ENCODE measurements around the gene EPG5.

Gene EPG5

DNA sequence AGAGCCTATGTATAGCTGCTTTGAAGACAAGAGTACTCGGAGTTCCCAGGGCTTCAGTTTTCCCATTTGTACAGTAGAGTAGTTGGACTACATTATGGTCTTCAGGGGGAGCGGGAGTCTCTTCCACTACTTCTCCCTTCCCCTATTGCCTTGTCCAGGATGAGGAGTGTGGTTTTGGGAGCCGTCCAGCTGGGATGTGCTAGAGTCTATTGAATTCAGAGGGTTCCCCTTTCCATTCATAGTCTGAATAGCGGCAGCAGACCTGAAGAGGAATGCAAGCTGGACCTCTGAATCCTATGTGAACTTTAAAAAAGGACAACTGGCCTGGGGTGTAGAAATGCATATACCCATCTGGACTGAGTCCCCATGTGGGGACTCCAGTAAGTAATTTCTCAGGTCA, 43.5 kb upstream of the EPG5 start:
- H3K36me3 ChIP-seq (ENCODE audit: low read length): no peaks in the 10 kb centered on the region
- H3K9me3 ChIP-seq (ENCODE audit: insufficient read depth, low read length): no peaks in the 10 kb centered on the region
- no peaks in the 10 kb centered on the region for H4K20me1 ChIP-seq (ENCODE audit: low read depth, low read length)
- no peaks in the 10 kb centered on the region for H3F3A ChIP-seq (ENCODE audit: insufficient read depth)
- H3K27me3 ChIP-seq (ENCODE audit: low read length): no peaks in the 10 kb centered on the region
- no peak overlapping the region for H3K9ac ChIP-seq (ENCODE audit: low read length)
- H3K9me2 ChIP-seq (replicated peaks; ENCODE audit: insufficient read depth, low read length): no peaks in the 10 kb centered on the region
- H3K4me3 ChIP-seq (ENCODE audit: insufficient read depth, low read length, poor library complexity, severe bottlenecking): no peak overlapping the region
- no peak overlapping the region for H2AFZ ChIP-seq (ENCODE audit: low read depth, low read length, severe bottlenecking)
- TF ChIP-seq, protein P1, sequence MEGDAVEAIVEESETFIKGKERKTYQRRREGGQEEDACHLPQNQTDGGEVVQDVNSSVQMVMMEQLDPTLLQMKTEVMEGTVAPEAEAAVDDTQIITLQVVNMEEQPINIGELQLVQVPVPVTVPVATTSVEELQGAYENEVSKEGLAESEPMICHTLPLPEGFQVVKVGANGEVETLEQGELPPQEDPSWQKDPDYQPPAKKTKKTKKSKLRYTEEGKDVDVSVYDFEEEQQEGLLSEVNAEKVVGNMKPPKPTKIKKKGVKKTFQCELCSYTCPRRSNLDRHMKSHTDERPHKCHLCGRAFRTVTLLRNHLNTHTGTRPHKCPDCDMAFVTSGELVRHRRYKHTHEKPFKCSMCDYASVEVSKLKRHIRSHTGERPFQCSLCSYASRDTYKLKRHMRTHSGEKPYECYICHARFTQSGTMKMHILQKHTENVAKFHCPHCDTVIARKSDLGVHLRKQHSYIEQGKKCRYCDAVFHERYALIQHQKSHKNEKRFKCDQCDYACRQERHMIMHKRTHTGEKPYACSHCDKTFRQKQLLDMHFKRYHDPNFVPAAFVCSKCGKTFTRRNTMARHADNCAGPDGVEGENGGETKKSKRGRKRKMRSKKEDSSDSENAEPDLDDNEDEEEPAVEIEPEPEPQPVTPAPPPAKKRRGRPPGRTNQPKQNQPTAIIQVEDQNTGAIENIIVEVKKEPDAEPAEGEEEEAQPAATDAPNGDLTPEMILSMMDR (IDR thresholded peaks at IDR 0.05; ENCODE audit: insufficient read depth, low read length, poor library complexity, severe bottlenecking): no peak
- TF ChIP-seq EZH2phosphoT487 (conservative IDR thresholded peaks at IDR 0.05; ENCODE audit: low read length): no peak
- H3K79me2 ChIP-seq (ENCODE audit: insufficient read depth, low read length): no peaks in the 10 kb centered on the region
- no peak overlapping the region for H3K4me2 ChIP-seq (ENCODE audit: low read depth, low read length, poor library complexity, severe bottlenecking)
- H3K27ac ChIP-seq (ENCODE audit: low read depth, low read length): no peak overlapping the region

DNA sequence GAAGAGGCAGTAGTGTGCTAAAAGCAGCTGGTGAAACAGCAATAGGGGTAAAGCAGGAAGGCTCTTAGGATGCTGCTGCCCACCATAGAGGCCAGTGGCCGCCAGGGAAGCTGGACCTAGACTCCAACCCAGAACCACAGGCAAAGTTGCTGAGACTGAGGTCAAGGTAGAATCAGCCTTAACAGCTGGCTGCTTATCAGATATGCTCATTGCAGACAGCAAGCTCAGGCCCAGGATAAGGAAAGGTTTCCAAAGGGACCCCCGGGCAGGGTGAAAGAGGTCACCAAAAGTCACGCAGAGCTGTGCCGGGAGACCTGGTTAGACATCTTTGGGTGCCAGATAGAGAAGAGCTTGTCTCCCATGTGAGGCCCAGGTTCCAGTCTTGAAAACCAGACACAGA, 42.9 kb upstream of the EPG5 start:
- Histone ChIP-seq H3K4me2 (ENCODE audit: low read depth, low read length, poor library complexity, severe bottlenecking) (no peak overlapping the region), H3K27me3 (ENCODE audit: low read length) (no peaks in the 10 kb centered on the region), H3K27ac (ENCODE audit: low read depth, low read length) (no peak overlapping the region), H3K9me3 (ENCODE audit: insufficient read depth, low read length) (no peaks in the 10 kb centered on the region), H3K36me3 (ENCODE audit: low read length) (no peaks in the 10 kb centered on the region), H3K9me2 (replicated peaks; ENCODE audit: insufficient read depth, low read length) (no peaks in the 10 kb centered on the region), H4K20me1 (ENCODE audit: low read depth, low read length) (no peaks in the 10 kb centered on the region), H3K9ac (ENCODE audit: low read length) (no peak overlapping the region), H2AFZ (ENCODE audit: low read depth, low read length, severe bottlenecking) (no peak overlapping the region), H3K79me2 (ENCODE audit: insufficient read depth, low read length) (no peaks in the 10 kb centered on the region), H3F3A (ENCODE audit: insufficient read depth) (no peaks in the 10 kb centered on the region), H3K4me3 (ENCODE audit: insufficient read depth, low read length, poor library complexity, severe bottlenecking) (no peak overlapping the region)
- TF ChIP-seq, protein P1 (IDR thresholded peaks at IDR 0.05; ENCODE audit: insufficient read depth, low read length, poor library complexity, severe bottlenecking): no peak

DNA sequence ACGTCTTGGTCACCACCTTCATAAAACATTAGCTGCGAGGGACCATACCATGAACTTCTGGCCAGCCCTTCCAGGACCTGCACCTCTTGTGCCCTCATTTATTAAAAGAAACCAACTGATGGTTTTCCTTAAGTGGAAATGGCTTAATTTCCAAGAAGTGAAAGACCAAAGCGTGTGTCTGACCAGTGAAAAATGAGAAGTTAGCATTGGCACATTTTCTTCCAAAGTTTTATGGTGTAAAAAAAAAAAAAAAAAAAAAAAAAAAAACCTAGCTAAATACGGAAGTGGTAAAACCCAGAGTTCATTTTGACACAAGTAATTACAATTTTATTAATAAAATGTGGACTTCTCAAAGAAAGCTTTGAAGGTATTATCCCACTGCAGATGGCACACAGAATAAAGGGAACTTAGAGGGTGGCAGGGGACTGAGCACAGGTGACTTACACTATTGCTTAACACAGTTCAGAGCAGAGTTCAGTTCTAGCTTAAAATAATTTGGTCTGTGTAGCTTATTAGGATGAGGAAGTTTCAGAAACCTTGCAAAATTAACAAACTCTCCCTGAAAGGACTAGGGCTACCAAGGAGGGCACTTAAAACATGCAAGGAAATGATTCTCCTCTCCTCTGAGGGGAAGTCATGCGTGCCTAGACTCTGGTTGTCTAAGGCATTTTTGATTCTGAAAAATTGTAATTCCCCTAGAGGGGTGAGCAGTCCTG, 42.2 kb upstream of the EPG5 start:
- Histone ChIP-seq H2AFZ (ENCODE audit: low read depth, low read length, severe bottlenecking) (no peak overlapping the region), H3K9me2 (replicated peaks; ENCODE audit: insufficient read depth, low read length) (no peaks in the 10 kb centered on the region), H3K27ac (ENCODE audit: low read depth, low read length) (no peak overlapping the region), H3K4me2 (ENCODE audit: low read depth, low read length, poor library complexity, severe bottlenecking) (no peak overlapping the region), H3K9me3 (ENCODE audit: insufficient read depth, low read length) (no peaks in the 10 kb centered on the region), H3F3A (ENCODE audit: insufficient read depth) (no peaks in the 10 kb centered on the region), H4K20me1 (ENCODE audit: low read depth, low read length) (no peaks in the 10 kb centered on the region), H3K4me3 (ENCODE audit: insufficient read depth, low read length, poor library complexity, severe bottlenecking) (no peak overlapping the region), H3K27me3 (ENCODE audit: low read length) (no peaks in the 10 kb centered on the region), H3K36me3 (ENCODE audit: low read length) (no peaks in the 10 kb centered on the region), H3K79me2 (ENCODE audit: insufficient read depth, low read length) (no peaks in the 10 kb centered on the region), H3K9ac (ENCODE audit: low read length) (no peak overlapping the region)
- no peak for TF ChIP-seq EZH2phosphoT487 (conservative IDR thresholded peaks at IDR 0.05; ENCODE audit: low read length)
- TF ChIP-seq, protein P1 (IDR thresholded peaks at IDR 0.05; ENCODE audit: insufficient read depth, low read length, poor library complexity, severe bottlenecking): no peak
